BLaER1 (cell line): ENCODE data around the gene HIVEP3.

Experiments used
- H3K27ac ChIP-seq: shearing (Covaris generic); formaldehyde crosslinking; 2 replicates; pipeline ENCODE4 v1.8.1; 2022
- H3K27me3 ChIP-seq: shearing (Covaris generic); formaldehyde crosslinking; 2 replicates; pipeline ENCODE4 v1.8.1; 2022
- H3K36me3 ChIP-seq: shearing (Covaris generic); formaldehyde crosslinking; 2 replicates; pipeline ENCODE4 v1.8.1; 2022
- H3K4me1 ChIP-seq: shearing (Covaris generic); formaldehyde crosslinking; 2 replicates; pipeline ENCODE4 v1.8.1; 2022
- H3K4me2 ChIP-seq: shearing (Covaris generic); formaldehyde crosslinking; 2 replicates; pipeline ENCODE4 v1.8.1; 2022
- H3K4me3 ChIP-seq: shearing (Covaris generic); formaldehyde crosslinking; 2 replicates; pipeline ENCODE4 v1.8.1; 2022
- H3K9ac ChIP-seq: shearing (Covaris generic); formaldehyde crosslinking; 2 replicates; pipeline ENCODE4 v1.8.1; 2022
- H3K9me3 ChIP-seq: shearing (Covaris generic); formaldehyde crosslinking; 2 replicates; pipeline ENCODE4 v1.8.1; 2022
- H4K20me1 ChIP-seq: shearing (Covaris generic); formaldehyde crosslinking; 2 replicates; pipeline ENCODE4 v1.8.1; 2022
- Cebpa-rat ChIP-seq: shearing (Covaris generic); IDR thresholded peaks from 2 replicates; pipeline ENCODE4 v1.8.1; 2022

HIVEP3 gene

DNA sequence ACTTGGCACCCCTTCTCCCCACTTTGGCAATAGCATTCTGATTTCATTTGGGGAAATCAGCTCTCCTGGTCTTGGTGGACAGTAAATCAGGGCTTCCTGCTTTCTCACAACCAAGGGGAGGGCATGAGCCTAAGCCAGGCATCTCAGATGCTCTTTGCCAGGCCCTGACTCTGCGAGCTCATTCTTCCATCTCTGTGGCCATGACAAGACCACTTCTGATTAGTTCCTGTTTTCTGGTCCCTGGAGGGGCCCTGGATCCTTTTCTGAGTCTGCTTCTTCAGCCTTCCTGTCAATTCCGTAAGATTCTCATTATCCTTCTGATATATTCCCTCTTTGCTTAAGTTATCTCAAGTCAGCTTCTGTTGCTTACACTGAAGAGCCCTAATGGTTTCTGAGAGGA lies 210.4 kb downstream of the HIVEP3 start:
- Histone ChIP-seq H3K4me2 (peak overlapping the region; percentile 82), H3K4me1 (peaks cover 71% of the 10 kb centered on the region), H3K9ac (no peak overlapping the region; the same call in 1 of the 2 replicates), H3K27ac (no peak overlapping the region), H3K4me3 (no peak overlapping the region), H3K9me3 (no peaks in the 10 kb centered on the region; the same call in 1 of the 2 replicates), H4K20me1 (no peaks in the 10 kb centered on the region), H3K27me3 (peaks cover 22% of the 10 kb centered on the region), H3K36me3 (no peaks in the 10 kb centered on the region)
- TF ChIP-seq Cebpa-rat, result no peak

DNA sequence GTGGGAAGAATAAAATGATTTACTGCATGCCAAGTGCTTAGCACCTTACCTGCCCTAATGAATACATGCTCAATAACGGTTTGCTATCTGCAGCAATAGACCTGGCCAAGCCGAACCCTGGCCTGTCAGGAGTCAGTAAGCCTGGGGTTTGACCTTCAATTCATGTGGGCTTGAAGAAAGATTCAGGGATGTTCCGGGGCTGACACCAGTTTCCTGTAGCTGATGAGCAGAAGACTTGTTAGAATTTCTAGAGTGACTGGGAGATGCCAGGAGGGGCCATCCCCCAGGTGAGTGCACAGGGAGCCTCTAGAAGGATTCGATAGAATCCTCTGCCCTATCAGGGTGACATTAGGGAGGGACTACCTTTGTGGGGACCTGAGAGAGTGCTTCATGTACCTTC lies 210.9 kb downstream of the HIVEP3 start:
- Histone ChIP-seq H3K27ac (no peak overlapping the region), H3K4me1 (peaks cover 65% of the 10 kb centered on the region), H3K36me3 (no peaks in the 10 kb centered on the region), H3K4me3 (no peak overlapping the region), H4K20me1 (no peaks in the 10 kb centered on the region), H3K9ac (no peak overlapping the region), H3K9me3 (no peaks in the 10 kb centered on the region; the same call in 1 of the 2 replicates), H3K27me3 (peaks cover 22% of the 10 kb centered on the region), H3K4me2 (peak overlapping the region; percentile 82)
- TF ChIP-seq Cebpa-rat, result no peak

DNA sequence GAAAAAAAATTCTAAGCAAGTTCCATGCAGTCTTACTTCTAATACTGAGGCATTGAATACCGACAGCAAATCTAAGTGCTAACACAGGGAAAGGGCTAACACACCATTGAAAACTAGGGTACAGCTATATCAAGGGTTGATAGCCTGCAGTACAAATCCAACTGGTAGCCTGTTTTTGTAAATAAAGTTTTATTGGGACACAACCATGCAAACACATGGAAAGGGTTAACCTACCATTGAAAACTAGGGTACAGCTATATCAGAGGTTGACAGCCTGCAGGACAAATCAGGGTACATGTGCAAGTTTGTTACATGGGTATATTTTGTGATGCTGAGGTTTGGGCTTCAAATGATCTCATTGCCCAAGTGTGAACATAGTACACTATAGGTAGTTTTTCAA lies 212.9 kb downstream of the HIVEP3 start:
- no peak overlapping the region for H3K27ac ChIP-seq
- H3K4me2 ChIP-seq, result no peak overlapping the region
- no peaks in the 10 kb centered on the region for H4K20me1 ChIP-seq
- peaks cover 22% of the 10 kb centered on the region for H3K27me3 ChIP-seq
- peaks cover 45% of the 10 kb centered on the region for H3K4me1 ChIP-seq
- no peak for TF ChIP-seq Cebpa-rat
- H3K9ac ChIP-seq, result no peak overlapping the region
- no peak overlapping the region for H3K4me3 ChIP-seq
- no peaks in the 10 kb centered on the region; the same call in 1 of the 2 replicates for H3K9me3 ChIP-seq
- no peaks in the 10 kb centered on the region for H3K36me3 ChIP-seq

DNA sequence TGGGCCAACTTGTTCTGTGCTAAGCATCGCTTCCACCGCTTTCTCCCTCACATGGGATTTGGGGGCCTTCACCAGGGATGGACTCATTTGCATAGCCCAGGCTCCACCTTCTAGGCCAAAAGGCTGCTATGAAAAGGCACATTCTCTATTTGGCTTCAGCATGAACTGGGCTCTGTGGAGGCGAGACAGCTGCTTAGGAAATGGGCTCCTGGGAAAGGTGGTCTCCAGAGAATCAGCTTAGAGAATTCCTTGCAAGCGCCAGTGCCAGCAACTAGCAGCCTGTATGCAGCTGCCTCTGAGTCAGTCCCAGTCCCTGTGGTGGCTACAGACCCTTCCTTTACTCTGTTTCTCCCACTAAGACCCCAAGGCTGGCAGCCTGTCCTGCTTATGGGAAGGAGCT lies 214.5 kb downstream of the HIVEP3 start:
- peaks cover 22% of the 10 kb centered on the region for H3K27me3 ChIP-seq
- H3K4me1 ChIP-seq, result peaks cover 29% of the 10 kb centered on the region
- H3K4me2 ChIP-seq, result no peak overlapping the region
- no peak overlapping the region for H3K9ac ChIP-seq
- no peaks in the 10 kb centered on the region; the same call in 1 of the 2 replicates for H3K9me3 ChIP-seq
- no peaks in the 10 kb centered on the region for H3K36me3 ChIP-seq
- H3K27ac ChIP-seq, result no peak overlapping the region
- no peak for TF ChIP-seq Cebpa-rat
- no peak overlapping the region for H3K4me3 ChIP-seq
- H4K20me1 ChIP-seq, result no peaks in the 10 kb centered on the region

DNA sequence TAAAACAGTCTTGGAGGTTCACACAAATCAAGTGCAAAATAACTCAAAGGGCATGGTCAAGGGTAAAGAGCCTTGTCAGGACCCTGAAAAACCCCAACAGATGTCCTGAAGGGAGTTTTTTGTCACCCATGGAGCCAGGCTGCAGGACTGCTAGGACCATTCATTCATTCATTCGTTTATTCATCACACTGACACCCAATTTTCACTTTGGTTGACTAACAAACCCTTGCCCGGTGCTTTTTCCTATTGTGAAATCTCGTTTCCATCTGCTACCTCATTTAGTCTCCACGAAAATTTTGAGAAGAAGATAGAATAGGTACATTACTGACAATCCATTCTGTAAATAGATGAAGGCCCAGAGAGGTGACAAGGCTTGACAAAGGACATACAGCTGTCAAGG lies 216.0 kb downstream of the HIVEP3 start:
- Histone ChIP-seq H3K27ac (no peak overlapping the region), H3K4me1 (peaks cover 15% of the 10 kb centered on the region), H3K9me3 (no peaks in the 10 kb centered on the region; the same call in 1 of the 2 replicates), H4K20me1 (no peaks in the 10 kb centered on the region), H3K4me2 (no peak overlapping the region), H3K9ac (no peak overlapping the region), H3K27me3 (peaks cover 17% of the 10 kb centered on the region), H3K36me3 (no peaks in the 10 kb centered on the region), H3K4me3 (no peak overlapping the region)
- TF ChIP-seq Cebpa-rat, result no peak

DNA sequence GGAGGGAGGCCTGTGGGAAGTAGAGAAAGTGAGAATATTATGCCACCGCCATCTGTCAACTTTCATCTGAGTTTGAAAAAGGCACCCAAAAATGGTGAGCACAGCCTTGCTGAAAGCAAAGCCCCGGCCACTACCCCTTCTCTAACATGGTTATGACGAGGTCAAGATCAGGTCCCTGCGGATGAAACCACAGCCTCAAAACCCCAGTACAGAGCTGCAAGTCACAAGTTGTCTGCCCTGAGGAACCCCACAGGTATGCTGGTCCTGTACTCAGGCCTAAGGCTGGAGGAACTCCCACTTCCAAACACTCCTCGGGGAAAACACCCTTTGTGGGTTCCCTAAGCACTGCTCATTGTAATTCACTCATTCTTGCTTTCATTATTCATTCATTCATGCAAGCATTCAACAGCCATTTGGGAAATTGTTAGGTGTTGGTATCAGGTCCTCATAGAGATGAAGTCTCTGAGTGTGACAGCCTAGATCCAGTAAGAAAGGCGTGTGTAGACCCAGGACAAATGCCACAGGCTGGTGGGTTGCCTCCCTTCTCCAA lies 217.7 kb downstream of the HIVEP3 start:
- Histone ChIP-seq H3K4me3 (no peak overlapping the region), H3K4me1 (peaks cover 13% of the 10 kb centered on the region), H3K27me3 (no peaks in the 10 kb centered on the region; the same call in 1 of the 2 replicates), H3K9me3 (no peaks in the 10 kb centered on the region), H3K36me3 (no peaks in the 10 kb centered on the region), H4K20me1 (no peaks in the 10 kb centered on the region), H3K27ac (no peak overlapping the region), H3K9ac (no peak overlapping the region), H3K4me2 (no peak overlapping the region)
- no peak for TF ChIP-seq Cebpa-rat

DNA sequence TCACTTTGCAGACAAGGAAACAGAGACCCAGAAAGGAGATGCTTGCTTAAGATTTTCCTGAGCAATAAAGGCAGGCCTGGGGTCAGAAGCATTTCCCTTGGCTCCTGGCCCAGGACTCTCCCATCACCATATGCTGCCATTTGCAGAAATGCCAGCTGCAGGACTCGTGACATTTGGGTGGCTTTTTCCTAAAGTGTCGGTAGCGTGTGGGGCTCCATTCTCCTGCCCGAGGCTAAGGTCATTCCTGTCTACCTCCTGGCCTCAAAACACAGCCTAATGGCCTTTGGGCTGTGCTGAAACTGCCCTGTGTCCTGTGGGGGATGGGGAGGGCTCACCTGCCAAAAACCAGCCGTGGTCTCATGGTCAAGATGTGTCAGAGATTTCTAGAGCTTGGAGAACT lies 218.1 kb downstream of the HIVEP3 start:
- Histone ChIP-seq H3K4me1 (peaks cover 18% of the 10 kb centered on the region), H3K27me3 (no peaks in the 10 kb centered on the region), H3K36me3 (no peaks in the 10 kb centered on the region), H3K27ac (no peak overlapping the region), H4K20me1 (no peaks in the 10 kb centered on the region), H3K9ac (no peak overlapping the region), H3K4me2 (no peak overlapping the region), H3K4me3 (no peak overlapping the region), H3K9me3 (no peaks in the 10 kb centered on the region)
- no peak for TF ChIP-seq Cebpa-rat

DNA sequence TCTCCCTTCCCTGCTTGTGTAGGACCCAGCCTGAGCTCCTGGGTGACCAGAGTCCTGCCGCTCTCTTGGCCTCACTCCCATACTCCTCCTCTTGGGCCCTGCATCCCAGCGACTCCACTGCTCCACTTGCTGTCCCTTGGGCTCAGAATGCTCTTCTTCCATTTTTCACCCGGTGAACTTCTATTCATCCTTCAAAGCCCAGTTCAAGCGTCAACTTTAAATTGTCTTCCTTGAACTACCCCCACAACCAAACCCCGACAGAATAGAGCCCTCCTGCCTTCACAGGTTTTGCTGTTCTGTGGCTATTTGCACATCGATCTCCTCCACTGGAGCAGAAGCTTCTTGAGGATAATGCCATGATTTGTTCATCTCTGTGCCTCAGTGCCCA lies 218.9 kb downstream of the HIVEP3 start:
- no peaks in the 10 kb centered on the region for H3K9me3 ChIP-seq
- H3K27me3 ChIP-seq, result no peaks in the 10 kb centered on the region
- H3K9ac ChIP-seq, result no peak overlapping the region
- H3K4me3 ChIP-seq, result no peak overlapping the region
- TF ChIP-seq Cebpa-rat, result no peak
- H3K4me1 ChIP-seq, result peaks cover 25% of the 10 kb centered on the region
- no peak overlapping the region for H3K27ac ChIP-seq
- H3K4me2 ChIP-seq, result no peak overlapping the region
- H3K36me3 ChIP-seq, result no peaks in the 10 kb centered on the region
- H4K20me1 ChIP-seq, result no peaks in the 10 kb centered on the region

DNA sequence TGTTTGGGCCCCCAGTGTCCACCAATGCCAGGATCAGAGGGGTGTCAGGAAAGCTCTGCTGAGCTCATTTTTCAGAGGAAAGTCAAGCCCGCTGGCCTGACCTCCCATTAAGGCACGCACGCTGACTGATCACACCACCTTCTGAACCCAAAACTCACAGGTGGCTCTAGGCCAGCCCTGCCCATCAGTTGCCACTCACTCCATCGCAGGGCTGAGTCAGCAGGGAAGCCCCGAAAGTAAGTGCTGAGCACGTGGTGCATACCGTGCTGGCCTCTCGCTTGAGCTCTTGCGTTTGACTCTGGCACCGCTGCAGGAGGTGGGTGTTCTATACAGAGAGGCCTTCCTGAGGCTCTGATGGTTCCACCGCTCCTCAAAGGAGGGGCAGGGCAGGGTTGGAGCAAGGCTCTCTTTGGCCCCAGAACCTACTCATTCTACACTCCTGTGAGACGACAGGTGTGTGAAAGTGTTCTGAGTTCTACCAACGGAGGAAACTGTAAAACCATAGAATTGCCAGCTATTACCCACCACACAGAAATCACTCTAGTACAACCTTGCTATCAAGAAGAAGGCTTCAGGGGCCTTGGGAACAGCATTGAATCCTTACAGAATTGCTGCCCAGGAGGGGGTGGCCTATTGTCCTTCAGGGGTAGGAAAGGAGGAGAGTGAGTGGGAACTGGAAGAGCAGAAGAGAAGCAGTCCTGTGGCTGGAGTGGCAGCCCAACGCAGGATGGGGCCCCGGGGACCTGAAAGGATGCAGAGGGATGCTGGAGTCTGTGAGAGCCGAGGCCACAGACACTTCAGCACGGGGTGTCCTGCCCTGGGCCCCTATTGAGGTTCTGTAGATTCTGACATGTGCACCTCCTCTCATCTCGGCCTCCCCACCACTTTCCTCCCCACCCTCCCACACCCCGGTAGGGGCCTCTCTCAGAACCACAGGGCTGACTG lies 219.5 kb downstream of the HIVEP3 start:
- Histone ChIP-seq H3K4me2 (no peak overlapping the region), H3K36me3 (no peaks in the 10 kb centered on the region), H3K27me3 (no peaks in the 10 kb centered on the region), H3K9ac (no peak overlapping the region), H3K4me1 (peaks cover 29% of the 10 kb centered on the region), H3K9me3 (no peaks in the 10 kb centered on the region), H3K4me3 (no peak overlapping the region), H4K20me1 (no peaks in the 10 kb centered on the region), H3K27ac (no peak overlapping the region)
- no peak for TF ChIP-seq Cebpa-rat

DNA sequence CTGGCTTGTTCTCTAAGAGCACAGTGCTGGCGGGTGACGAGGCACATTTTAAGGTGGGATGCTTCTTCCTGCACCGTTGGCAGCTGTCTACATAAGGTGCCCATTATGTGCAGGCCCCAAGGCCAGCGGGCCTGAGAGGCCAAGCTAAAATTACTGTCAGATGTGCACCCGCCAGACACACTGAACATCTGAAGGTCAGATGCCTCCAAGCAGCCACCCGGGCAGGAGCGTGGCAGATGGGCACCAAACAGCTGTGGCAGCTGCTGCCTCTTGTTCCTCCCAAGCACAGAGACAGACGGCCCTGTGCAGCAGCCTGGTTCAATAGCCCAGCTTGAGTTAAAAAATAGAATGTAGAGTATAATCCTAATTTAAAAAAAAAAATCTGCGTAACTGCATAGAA lies 222.3 kb downstream of the HIVEP3 start:
- Histone ChIP-seq H3K4me3 (no peak overlapping the region), H3K27me3 (no peaks in the 10 kb centered on the region), H3K27ac (0 out of 2 replicates have a peak overlapping the region, but pooled peaks have one; percentile 39), H3K4me2 (peak overlapping the region; percentile 46), H3K9me3 (no peaks in the 10 kb centered on the region), H3K36me3 (no peaks in the 10 kb centered on the region), H3K4me1 (peaks cover 29% of the 10 kb centered on the region), H3K9ac (no peak overlapping the region), H4K20me1 (no peaks in the 10 kb centered on the region)
- no peak for TF ChIP-seq Cebpa-rat
